Neural progenitor cell (in vitro differentiated cells): Measurements from ENCODE around the gene TNF.

ENCODE experiments used
- EZH2 ChIP-seq: fragments of 200-600 bp; sonication (generic); IDR thresholded peaks from 2 replicates; pipeline ENCODE4 v1.6.1; 2017; ENCODE audit warnings: antibody characterized with exemption, mild to moderate bottlenecking, moderate library complexity
- EZH2phosphoT487 ChIP-seq: fragments of 200-600 bp; sonication (generic); IDR thresholded peaks from 2 replicates; pipeline ENCODE4 v1.6.1; 2017; ENCODE audit warnings: antibody characterized with exemption
- TF ChIP-seq, protein P1 (sequence below): fragments of 200-600 bp; sonication (generic); IDR thresholded peaks from 2 replicates; pipeline ENCODE4 v1.5.1; 2017; ENCODE audit warnings: antibody characterized with exemption, mild to moderate bottlenecking

DNA sequence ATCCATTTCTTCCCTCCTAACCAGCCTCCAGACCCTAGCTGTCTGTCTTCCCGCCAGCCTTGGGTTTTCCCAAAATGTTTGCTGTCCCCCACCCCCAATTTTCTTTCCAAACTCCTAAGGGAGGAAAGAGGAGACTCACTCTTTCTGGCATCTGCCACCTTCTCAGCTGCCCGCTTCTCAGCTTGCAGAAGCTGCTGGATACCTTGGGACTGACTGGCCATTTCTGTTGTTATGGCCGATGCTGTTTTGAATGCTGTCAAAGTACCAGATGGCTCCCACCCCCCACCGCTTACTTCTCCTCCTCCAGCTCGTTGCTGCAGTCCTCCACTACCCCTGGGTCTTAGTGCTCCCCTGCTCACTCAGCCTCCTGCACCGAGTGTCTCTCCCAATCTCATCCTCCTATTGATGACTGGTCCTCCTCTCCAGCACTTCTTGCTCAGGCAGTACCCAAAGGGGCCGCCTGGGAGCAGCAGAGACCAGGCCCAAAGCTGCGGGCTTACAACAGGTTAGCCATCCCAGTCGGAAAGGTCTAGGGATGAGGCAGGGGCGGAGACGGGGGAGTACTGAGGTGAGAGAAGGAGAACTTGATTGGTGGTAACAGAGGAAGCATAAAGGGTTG is 28.9 kb upstream of the TNF start, which contains the start of gene ATP6V1G2:
- no peak for TF ChIP-seq EZH2
- TF ChIP-seq, protein P1, sequence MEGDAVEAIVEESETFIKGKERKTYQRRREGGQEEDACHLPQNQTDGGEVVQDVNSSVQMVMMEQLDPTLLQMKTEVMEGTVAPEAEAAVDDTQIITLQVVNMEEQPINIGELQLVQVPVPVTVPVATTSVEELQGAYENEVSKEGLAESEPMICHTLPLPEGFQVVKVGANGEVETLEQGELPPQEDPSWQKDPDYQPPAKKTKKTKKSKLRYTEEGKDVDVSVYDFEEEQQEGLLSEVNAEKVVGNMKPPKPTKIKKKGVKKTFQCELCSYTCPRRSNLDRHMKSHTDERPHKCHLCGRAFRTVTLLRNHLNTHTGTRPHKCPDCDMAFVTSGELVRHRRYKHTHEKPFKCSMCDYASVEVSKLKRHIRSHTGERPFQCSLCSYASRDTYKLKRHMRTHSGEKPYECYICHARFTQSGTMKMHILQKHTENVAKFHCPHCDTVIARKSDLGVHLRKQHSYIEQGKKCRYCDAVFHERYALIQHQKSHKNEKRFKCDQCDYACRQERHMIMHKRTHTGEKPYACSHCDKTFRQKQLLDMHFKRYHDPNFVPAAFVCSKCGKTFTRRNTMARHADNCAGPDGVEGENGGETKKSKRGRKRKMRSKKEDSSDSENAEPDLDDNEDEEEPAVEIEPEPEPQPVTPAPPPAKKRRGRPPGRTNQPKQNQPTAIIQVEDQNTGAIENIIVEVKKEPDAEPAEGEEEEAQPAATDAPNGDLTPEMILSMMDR = peak; percentile 98
- no peak for TF ChIP-seq EZH2phosphoT487
